Measurements from ENCODE around the gene STRN.

The STRN gene

GRCh38 chr2:36801088-36801487, 165.2 kb downstream of the STRN start:
- in situ Hi-C loops (cut with MboI; ENCODE audit: low pct_unique_long_range_greater_than_20kb, low sequenced_read_pairs, unreplicated experiment): no loop called here
- TF ChIP-seq CTCF (IDR thresholded peaks at IDR 0.05; ENCODE audit: extremely low read depth, insufficient read depth, missing control alignments): no peak

GRCh38 chr2:36800381-36800780, 166.0 kb downstream of the STRN start:
- no peak for DNase-seq (ENCODE audit: low spot score)
- in situ Hi-C loops (cut with MboI; ENCODE audit: low pct_unique_long_range_greater_than_20kb, low sequenced_read_pairs, unreplicated experiment): no loop called here
- TF ChIP-seq CTCF (IDR thresholded peaks at IDR 0.05; ENCODE audit: extremely low read depth, insufficient read depth, missing control alignments): no peak

More at GRCh38 chr2:36801088-36801487, 165.2 kb downstream of the STRN start:
- no peak for DNase-seq (ENCODE audit: low spot score)

- DNase-seq (ENCODE audit: low spot score): no peak
- no peak for TF ChIP-seq CTCF (IDR thresholded peaks at IDR 0.05; ENCODE audit: extremely low read depth, insufficient read depth, missing control alignments)
- in situ Hi-C loops (cut with MboI; ENCODE audit: low pct_unique_long_range_greater_than_20kb, low sequenced_read_pairs, unreplicated experiment): no loop called here
These were observed 167.6 kb downstream of the STRN start for GRCh38 chr2:36798724-36799123.

- in situ Hi-C loops (cut with MboI; ENCODE audit: low pct_unique_long_range_greater_than_20kb, low sequenced_read_pairs, unreplicated experiment): no loop called here
- DNase-seq (ENCODE audit: low spot score): no peak
- no peak for TF ChIP-seq CTCF (IDR thresholded peaks at IDR 0.05; ENCODE audit: extremely low read depth, insufficient read depth, missing control alignments)
These were observed 168.8 kb downstream of the STRN start for GRCh38 chr2:36797324-36798070.
